Activated CD8-positive, alpha-beta memory T cell treated with anti-CD3 and anti-CD28 coated beads for 48 hours (primary cell): ENCODE data around the gene QPCTL.
A peak's percentile ranks its signal among the peaks of the same experiment; 100 is the strongest.

ENCODE experiments used
- DNase-seq, 3 experiments: peaks; one replicate each; pipeline ENCODE4 v3.0.0-alpha.2; 2020; ENCODE audit warnings: low read depth in 2 of 3, low spot score in 2 of 3

The QPCTL gene

GRCh38 chr19:45692187-45693105 is at the start of gene QPCTL:
QPCTL (plus strand) TSS chr19:45692666; CDS start chr19:45692704, 38 bp downstream.
- peak; percentile 85 to 92 (median 87) for DNase-seq

- peak; percentile 86 to 98 (median 97) for DNase-seq
Observed at GRCh38 chr19:45643024-45643926, 49.2 kb upstream of the QPCTL start.

- DNase-seq = no peak
Observed at GRCh38 chr19:45643927-45644771, 48.3 kb upstream of the QPCTL start.

GRCh38 chr19:45645068-45645630 is 47.3 kb upstream of the QPCTL start:
- DNase-seq = no peak

GRCh38 chr19:45645631-45646344 is 46.7 kb upstream of the QPCTL start:
- DNase-seq = peak; percentile 53 to 66 (median 57)

- DNase-seq = no peak
Observed at GRCh38 chr19:45646345-45646698, 46.1 kb upstream of the QPCTL start.

GRCh38 chr19:45650722-45651121 is 41.7 kb upstream of the QPCTL start:
- DNase-seq = no peak

- no peak for DNase-seq
Observed at GRCh38 chr19:45653634-45654033, 38.8 kb upstream of the QPCTL start.

GRCh38 chr19:45655073-45655472 is 37.4 kb upstream of the QPCTL start:
- no peak for DNase-seq

GRCh38 chr19:45657520-45658167 is 34.8 kb upstream of the QPCTL start:
- no peak for DNase-seq

- no peak for DNase-seq
Observed at GRCh38 chr19:45659096-45659729, 33.3 kb upstream of the QPCTL start.

- DNase-seq = no peak
Observed at GRCh38 chr19:45660636-45661035, 31.8 kb upstream of the QPCTL start.

GRCh38 chr19:45663800-45664199 is 28.7 kb upstream of the QPCTL start:
- DNase-seq = no peak

GRCh38 chr19:45664575-45664974 is 27.9 kb upstream of the QPCTL start:
- DNase-seq = no peak

GRCh38 chr19:45667620-45668341 is 24.7 kb upstream of the QPCTL start, which contains the start of gene GIPR:
GIPR (plus strand) TSS chr19:45668221; CDS start chr19:45669521, 1,300 bp downstream.
- DNase-seq = peak in 2 of 3 experiments; percentile 45 to 53

GRCh38 chr19:45668342-45668871 is 24.1 kb upstream of the QPCTL start:
- no peak for DNase-seq

GRCh38 chr19:45670670-45671453 is 21.6 kb upstream of the QPCTL start:
- DNase-seq = peak; percentile 50 to 75 (median 54)
